C4-2B (cell line): Measurements from ENCODE around the gene RCOR2.

Source experiments
- H3K27ac ChIP-seq: fragments of 450-650 bp; 2 replicates; pipeline ENCODE4 v1.5.1; 2017
- ZFX ChIP-seq: fragments of 450-650 bp; IDR thresholded peaks from 2 replicates; pipeline ENCODE4 v1.6.1; 2017
- TF ChIP-seq, protein P1 (sequence below): fragments of 450-650 bp; conservative IDR thresholded peaks from 2 replicates; pipeline ENCODE4 v1.5.1; 2017; ENCODE audit warnings: mild to moderate bottlenecking

Gene RCOR2

DNA sequence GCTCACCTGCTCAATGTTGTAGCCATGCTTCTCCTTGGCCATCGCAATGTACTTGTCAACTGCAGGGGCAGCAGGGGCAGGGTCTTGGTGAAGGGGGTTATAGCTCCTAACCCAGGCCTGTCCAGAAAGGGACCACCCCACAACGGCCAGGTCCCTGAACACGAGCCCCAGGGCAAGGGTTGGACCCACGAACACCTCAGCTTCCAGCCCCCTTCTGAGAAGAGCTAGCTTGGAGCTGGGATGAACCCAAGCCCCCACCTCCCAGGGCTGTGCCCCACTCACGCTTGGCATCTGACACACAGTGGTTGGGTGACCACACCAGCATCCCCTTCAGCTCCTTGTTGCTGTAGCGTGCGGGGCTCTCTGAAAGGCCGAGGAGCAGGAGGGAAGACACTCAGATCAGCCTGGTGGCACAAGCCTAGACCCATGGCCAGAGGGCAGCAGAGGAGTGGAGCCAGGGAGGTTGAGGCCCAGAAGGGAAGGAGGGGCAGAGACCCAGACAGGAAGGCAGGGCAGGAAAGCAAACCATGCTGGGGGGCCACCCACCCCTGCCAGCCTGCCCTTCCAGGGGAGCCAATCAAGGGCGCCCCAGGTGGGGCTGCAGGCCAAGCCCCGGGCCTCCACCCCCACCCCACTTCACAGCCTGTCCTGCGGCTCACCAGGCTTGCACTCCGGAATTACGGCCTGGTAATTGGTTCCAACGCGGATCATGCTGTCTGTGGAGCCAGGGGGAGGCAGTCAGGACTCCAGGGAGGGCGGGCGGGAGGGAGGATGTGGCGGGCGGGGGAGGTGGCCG is 1.9 kb downstream of the RCOR2 start:
- no peak overlapping the region for H3K27ac ChIP-seq
- no peak for TF ChIP-seq ZFX
- TF ChIP-seq, protein P1, sequence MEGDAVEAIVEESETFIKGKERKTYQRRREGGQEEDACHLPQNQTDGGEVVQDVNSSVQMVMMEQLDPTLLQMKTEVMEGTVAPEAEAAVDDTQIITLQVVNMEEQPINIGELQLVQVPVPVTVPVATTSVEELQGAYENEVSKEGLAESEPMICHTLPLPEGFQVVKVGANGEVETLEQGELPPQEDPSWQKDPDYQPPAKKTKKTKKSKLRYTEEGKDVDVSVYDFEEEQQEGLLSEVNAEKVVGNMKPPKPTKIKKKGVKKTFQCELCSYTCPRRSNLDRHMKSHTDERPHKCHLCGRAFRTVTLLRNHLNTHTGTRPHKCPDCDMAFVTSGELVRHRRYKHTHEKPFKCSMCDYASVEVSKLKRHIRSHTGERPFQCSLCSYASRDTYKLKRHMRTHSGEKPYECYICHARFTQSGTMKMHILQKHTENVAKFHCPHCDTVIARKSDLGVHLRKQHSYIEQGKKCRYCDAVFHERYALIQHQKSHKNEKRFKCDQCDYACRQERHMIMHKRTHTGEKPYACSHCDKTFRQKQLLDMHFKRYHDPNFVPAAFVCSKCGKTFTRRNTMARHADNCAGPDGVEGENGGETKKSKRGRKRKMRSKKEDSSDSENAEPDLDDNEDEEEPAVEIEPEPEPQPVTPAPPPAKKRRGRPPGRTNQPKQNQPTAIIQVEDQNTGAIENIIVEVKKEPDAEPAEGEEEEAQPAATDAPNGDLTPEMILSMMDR, result no peak

DNA sequence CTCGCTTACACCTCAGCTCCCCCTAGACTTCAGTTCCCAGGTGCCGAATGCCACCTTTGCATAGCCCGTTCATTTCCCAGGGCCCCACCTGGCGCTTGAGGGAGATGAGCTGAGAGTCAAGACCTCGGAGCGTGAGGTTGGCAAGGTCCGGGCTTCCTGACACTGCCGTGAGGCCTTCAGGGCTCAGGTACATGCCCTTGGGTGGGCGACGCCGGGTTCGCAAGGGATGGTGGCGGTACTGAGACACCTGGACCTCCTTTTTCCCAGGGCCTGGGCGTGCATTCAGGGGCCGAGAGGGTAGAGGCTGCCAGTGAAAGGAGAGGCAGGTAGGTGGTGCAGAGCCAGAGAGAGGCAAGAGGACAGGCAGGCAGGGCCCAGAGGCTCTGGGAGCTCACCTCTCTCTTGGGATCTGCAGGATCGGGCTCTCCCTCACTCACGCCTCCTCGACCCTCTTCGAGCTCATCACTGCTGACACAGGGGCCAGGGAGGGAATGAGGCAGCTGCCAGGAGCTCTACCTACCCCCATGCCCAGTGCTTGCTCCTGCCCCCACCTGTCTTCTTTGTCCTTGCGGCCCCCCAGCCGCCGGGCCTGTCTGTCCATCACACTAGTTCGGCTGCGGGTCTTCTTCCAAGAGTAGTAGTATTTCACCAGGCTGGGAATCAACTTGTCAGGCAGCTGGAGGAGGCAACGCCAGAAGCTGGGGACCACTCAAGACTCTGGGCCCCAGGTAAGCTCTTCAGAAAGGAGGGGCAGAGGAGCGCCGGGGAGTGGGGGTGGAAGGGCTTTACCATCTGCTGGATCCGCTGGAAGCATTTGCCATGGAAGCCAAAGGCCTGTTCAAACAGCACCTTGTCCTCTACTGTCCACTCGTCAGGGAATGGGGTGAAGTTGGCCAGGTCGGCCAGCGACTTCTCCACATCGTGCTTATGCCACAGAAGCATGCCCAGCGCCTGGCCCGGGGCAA is 2.8 kb downstream of the RCOR2 start:
- no peak overlapping the region for H3K27ac ChIP-seq
- TF ChIP-seq, protein P1, result no peak
- no peak for TF ChIP-seq ZFX

DNA sequence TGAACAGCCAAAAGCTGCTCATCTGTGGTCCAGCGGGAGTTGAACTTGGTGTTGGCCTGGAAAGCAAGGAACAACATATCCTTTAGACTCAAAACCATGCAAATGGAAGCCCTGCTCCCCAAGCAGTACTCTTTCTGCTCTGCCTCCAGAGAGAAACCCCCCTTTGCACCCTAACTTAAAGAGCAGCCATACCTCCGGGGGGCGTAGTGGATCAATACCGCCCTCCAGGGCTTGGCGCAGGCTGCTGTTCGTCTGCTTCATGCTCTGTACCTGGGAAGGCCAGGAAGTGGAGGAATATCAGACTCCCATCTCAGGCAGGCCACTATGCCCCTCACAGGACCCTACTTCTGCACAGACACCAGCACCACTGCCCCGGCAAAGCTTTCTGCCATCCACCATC is 4.3 kb downstream of the RCOR2 start:
- H3K27ac ChIP-seq, result no peak overlapping the region
- TF ChIP-seq, protein P1, result no peak
- TF ChIP-seq ZFX, result no peak

DNA sequence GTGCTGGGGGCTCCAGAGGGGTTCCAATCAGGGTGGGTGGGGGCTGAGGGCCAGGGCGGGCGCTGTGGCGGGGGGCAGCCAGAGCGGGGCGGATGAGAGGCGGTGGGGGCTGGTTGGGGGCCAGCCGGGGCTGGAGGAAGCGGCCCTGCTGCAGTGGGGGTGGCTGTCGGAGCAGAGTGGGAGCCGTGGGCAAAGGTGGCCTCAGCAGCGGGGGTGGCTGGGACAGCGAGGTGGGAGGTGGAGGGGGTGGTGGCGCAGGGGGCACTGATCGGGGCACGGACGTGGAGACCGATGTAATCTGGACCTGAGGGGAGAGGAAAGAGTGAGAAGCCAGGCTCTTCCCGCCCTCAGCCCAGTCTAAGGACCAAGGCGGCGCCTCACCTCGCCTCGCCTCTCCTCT is 5.1 kb downstream of the RCOR2 start:
- no peak overlapping the region for H3K27ac ChIP-seq

DNA sequence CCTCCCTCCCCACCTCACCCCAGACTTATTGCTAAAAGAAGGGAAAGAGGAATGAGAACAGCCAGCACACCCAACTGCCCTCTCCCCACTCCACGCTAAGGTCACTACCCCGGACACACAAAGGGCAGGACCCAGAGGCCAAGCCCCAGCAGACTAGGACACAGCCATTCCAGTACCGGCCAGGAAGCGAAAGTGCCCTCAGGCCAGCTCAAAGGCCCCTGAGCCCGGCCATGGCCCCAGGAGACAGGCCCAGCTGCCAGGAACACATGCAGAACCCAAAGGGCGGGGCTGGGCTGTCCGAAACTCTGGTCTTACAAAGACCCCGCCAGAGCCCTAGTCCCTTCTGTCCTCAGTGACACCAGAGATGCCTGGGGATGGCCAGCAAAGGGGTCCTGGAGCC is 5.5 kb downstream of the RCOR2 start:
- H3K27ac ChIP-seq, result no peak overlapping the region
- TF ChIP-seq ZFX, result no peak
- TF ChIP-seq, protein P1, result no peak

More for the DNA sequence above, 5.1 kb downstream of the RCOR2 start:
- no peak for TF ChIP-seq ZFX
- TF ChIP-seq, protein P1, result no peak

DNA sequence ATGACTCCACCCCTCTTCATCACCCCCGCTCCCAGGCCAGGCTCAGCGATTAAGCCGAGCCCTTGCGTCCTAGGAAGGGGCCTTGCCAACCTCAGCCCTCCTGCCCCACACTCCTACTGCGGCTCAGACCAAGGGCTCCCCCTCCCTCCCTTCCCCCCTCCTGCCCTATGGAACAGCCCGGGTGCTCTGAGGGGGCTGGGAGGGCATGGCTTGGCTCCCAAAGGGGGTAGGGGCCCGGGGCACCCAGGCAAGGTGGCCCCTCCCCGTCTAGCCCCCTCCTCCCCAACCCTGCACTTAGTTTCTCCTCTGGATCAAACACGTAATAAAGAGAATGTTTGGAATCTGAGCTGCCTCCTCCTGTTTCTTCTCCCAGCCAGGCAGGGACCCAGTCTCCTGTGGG is 6.3 kb downstream of the RCOR2 start:
- H3K27ac ChIP-seq, result no peak overlapping the region
- no peak for TF ChIP-seq ZFX
- TF ChIP-seq, protein P1, result no peak
